Measurements from ENCODE around the gene CLIC3.
"Not testable (repeated sequence)": the region's sequence is repeated elsewhere in the genome, so short reads cannot be mapped to it uniquely, and the experiment has no call there.

Gene CLIC3
- total RNA-seq = 0 to 0.77 (median 0.05) reads per million in 17 experiments

GRCh38 chr9:136996361-136997292 is at the start of gene CLIC3:
TSS of gene CLIC3 (minus strand) at chr9:136996568. CDS start at chr9:136996543, 25 bp downstream.
- DNase-seq = peak; percentile 18 to 62 (median 40)

DNA sequence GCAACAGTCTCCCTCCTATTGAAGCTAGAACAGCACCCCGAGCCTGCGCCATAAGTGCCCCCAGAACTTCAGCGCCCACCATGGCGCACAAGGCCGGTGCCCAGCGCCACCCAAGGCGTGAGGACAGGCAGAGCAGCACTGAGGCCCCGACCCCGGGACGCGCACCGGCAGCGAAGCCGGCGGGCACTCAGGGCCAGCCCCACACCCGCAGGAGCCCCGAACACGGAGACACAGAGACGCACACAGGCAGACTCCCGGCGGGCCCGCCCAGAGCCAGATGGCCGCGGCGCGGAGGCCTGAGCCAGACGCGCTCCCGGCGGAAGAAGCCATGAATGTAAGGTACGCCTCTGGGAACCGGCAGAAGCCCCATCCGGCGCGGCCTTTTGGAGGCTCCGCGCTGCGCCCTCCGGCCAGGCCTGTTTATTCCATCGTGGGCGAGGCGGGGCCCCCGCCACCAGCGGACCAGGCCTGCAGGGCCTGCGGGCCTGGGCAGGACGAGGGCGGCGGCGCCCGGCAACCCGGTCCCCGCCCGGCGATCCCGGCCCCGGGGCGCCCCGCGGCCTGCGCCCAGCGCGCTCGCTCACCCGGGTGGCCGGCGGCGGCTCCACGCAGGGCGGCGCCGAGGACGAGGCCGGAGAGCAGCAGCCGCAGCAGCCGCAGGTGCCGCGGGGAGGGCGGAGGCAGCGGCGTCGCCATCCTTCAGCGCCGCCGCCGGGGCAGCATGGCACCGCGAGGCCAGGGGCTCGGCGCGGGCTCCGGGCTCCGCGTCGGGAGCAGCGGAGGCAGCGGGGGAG is 49.1 kb upstream of the CLIC3 start:
- peak in 2 of 4 experiments; percentile 37 to 42 for DNase-seq

DNA sequence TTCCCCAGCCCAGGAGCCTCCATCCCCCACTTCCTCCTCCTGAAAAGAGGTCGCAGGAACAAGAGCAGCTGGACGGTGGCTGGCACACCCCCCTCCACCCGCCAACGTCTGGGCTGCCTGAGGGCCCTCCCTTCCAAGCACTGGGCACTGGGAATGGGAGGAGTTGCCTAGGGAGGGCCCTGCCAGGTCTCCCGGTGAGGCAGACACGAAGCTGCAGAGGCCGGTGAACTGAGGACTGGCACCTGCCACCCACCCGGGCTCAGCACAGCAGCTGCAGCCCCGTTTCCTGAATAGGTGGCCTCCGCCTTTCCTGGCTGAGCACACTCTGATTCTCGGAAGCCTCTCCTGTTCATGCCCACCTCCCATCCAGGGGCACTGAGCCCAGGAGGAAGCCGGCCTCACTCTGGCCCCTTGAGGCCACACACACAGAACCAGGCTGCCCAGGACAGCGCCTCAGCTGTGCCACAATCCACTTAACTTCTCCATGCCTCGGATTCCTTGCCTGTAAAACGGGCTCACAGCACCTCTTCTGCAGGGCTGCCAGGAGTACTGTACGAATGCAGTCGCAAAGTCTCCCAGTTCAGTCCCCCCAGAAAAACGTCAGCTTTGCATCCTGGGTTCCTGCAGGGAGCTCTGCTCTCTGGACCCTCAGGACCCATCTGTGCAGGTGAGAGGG is 48.3 kb upstream of the CLIC3 start:
- DNase-seq = peak in 2 of 4 experiments; percentile 21 to 32

- no peak for DNase-seq
Measured at GRCh38 chr9:137044037-137044436, 47.7 kb upstream of the CLIC3 start.

DNA sequence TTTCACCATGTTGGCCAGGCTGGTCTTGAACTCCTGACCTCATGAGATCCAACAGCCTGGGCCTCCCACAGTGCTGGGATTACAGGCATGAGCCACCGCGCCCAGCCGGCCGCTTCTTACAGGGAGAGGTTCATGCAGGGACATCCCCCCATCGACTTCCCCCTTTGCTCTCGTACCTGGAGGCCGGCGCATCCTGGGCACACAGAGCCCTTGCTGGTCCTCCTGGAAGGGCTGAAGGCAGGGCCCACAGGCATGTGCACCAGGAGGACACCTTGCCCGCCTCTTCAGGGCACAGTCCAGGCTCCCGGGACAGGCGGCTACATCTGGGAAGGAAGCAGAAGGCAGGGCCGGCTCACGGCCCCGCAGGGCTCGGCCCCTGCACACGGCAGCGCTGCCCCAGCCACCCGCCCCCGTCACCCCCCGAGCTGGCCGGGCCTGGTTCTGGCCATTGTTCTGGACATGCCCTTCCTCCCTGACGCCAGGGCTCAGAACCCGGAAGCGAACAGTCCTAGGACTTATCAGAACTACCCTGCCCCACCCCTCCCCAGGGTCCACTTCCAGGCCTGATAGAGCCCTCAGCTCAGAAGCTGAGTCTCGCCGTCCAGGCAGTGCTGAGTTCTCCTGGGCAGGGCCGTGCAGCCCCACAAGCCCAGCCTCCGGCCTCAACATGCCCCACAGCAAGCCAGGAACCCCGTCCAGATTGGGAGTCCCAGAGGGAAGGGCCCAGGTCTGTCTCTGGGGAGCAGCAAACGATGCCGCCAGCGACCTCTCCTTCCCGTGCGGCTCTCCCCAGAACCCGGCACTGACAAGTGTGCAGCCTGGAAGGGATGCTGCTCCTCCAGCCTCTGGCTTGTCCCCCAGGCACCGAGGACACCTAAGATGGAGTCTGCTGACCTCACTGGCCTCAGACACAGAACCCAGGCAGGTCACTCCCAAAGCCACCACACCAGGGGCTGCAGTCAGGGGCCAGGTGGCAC is 46.7 kb upstream of the CLIC3 start:
- DNase-seq = no peak

- no peak for DNase-seq
Measured at GRCh38 chr9:137041124-137041523, 44.8 kb upstream of the CLIC3 start.

DNA sequence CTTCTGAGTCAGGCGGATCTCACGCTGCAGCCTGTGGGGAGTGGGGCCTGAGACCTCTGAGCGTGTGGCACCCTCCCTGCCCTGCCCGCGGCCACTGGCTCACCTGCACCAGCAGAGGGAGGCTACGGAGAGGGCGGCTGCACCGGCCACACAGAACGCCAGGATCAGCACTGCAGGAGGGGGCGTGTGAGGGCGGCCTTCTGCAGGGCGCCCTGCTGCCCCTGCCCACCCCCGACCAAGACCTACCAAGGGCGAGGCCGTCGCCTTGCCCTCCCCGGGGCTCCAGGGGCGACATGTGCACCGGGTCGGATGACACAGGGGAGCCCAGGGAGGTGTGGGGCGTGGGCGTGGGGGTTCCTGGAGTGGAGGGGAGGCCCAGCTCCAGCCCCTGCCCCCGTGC is 44.2 kb upstream of the CLIC3 start:
- DNase-seq = no peak

DNA sequence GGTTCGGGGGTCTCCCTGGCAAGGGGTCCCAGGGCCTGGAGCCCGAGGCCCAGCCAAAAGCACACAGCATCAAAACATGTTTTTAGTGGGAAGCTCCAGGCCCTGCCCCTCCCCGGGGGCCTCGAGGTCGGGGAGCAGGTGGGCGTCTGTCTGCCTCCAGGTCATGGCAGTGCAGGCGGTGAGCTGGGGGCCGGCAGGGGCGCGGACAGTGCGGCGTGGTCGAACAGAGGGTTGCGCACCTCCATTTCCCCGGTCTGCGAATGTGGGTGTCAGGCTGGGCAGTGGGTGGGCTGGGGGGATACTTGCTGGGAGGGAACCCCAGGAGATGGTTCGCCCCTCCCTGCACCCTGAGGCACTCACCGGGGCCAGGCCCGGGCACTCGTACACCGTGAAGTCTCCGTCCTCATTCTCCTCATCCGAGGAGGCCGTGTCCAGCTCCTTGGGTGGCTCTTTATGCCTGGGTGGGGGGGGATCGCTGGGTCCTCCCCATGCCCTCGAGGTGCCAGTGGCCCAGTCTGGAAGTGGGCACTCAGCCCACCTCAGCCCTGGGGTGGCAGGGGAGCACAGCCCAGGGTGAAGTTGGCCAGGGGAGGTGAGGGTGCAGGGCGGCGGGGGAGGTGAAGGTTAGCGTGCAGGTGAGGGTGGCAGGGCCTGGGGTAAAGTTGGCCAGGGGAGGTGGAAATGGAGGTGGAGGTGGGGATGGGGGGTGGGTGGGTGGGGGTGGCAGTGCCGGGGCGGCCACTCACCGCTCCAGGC is 43.4 kb upstream of the CLIC3 start:
- no peak for DNase-seq

- DNase-seq = no peak
Measured at GRCh38 chr9:137038916-137039315, 42.5 kb upstream of the CLIC3 start.

DNA sequence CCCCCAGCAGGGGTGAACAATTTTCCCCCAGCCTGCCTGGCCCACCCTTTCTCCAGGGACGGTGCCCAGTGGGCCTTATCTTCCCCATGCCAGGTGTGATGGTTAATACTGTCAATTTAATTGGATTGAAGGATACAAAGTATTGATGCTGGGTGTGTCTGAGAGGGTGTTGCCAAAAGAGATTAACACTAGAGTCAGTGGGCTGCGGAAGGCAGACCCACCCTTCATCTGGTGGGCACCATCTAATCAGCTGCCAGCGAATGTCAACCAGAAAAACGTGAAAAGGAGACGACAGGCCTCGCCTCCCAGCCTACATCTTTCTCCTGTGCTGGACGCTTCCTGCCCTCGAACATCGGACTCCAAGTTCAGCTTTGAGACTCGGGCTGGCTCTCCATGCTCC is 41.1 kb upstream of the CLIC3 start:
- no peak for DNase-seq

DNA sequence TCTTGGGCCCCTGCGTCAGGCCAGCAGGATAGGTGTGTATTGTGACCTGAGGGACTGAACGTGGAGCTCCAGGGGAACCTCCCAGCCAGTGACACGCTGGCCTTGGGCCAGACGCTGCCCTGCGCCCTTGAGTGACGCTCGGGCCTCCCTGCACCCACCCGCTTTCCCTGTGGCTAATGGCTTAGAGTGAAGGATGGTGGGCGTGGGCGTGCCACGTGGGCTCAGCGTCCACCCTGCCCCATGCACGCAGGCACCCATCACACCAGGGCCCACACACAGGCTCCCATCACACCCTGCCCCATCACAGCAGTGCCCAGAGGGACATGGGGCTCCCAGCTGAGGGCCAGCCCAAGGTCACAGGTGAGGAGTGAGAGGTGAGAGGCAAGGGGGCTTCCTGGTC is 40.7 kb upstream of the CLIC3 start:
- no peak for DNase-seq

DNA sequence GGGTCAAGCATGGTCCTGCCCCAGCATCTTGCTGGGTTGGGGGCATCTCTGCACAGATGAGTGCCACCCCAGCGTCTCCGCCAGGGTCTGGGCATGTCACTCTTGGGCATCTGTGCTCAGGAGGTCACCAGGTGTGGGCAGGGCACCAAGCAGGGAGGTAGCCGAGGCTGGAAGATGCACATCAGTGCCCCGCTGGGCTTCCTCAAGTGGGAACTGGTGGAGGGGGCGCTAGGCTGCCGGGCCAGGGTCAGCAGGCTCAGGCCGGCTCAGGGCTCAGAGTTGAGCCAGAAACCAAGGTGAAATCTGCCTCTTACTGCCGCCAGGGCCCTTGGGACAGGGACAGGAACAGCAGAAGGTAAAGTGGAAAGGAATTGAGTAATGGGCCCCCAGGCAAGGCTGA is 39.6 kb upstream of the CLIC3 start:
- no peak for DNase-seq

DNA sequence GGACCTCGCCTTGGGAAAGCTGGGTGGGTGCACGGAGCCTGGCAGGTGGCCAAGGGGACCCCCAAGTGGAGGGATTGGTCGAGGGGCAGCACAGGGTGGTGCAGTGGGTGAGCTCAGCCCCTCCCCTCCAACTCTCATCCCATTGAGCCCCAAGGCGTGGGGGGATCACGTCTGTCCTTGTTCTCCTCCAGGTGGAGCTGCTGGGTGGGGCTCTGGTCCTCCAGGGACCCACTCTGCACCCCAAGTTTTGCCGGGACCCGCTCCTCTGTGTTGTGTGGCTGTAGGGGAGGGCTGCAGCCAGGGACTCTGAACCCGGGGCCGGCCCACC is 39.1 kb upstream of the CLIC3 start:
- DNase-seq = no peak

- peak; percentile 87 to 92 (median 88) for DNase-seq
Measured at GRCh38 chr9:137034709-137035506, 38.5 kb upstream of the CLIC3 start.

GRCh38 chr9:137034039-137034708 is 37.8 kb upstream of the CLIC3 start:
- DNase-seq = peak; percentile 53 to 67 (median 66)

DNA sequence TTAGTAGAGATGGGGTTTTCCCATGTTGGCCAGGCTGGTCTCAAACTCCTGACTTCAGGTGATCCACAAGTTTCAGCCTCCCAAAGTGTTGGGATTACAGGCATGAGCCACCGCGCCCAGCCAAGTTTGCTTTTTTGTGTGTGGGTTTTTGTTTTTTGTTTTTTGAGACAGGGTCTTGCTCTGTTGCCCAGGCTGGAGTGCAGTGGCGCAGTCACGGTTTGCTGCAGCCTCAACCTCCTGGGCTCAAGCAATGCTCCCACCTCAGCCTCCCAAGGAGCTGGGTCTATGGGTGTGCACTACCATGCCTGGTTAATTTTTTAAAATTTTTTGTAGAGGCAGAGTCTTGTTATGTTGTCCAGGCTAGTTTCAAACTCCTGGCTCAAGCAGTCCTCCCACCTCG is 37.1 kb upstream of the CLIC3 start:
- not testable (repeated sequence) for DNase-seq

DNA sequence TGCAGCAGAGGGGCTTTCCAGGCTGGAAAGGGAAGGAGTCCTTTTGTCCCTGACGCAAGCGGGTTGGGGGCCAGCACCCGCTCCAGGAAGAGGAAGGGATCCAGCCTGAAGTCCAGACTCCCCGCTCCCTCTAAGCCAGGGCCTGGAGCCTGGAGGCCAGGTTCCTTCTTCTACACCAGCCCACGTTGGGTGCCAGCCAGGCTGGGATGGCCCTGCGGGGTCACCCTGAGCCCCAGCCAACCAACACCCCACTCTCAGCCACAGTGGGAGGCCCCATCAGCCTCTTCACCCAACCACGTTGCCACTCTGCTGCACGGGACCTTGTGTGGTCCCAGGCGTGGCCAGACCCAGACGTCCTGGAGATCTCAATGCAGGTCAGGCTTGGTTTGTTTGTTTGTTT is 36.5 kb upstream of the CLIC3 start:
- peak; percentile 95 to 97 (median 96) for DNase-seq

- peak; percentile 46 to 83 (median 70) for DNase-seq
Measured at GRCh38 chr9:137031904-137032640, 35.7 kb upstream of the CLIC3 start, which contains the start of gene FUT7. TSS of gene FUT7 (minus strand) at chr9:137032088. CDS start at chr9:137031991, 97 bp downstream.
